Measurements from ENCODE around the gene AVL9. TPM values are rescaled to one million over a fixed set of nuclear protein-coding genes. Genes with fewer than 3 reads are reported as not detected.

Gene AVL9
- total RNA-seq, 1 donor from 2014 or later: 39.8 TPM

DNA sequence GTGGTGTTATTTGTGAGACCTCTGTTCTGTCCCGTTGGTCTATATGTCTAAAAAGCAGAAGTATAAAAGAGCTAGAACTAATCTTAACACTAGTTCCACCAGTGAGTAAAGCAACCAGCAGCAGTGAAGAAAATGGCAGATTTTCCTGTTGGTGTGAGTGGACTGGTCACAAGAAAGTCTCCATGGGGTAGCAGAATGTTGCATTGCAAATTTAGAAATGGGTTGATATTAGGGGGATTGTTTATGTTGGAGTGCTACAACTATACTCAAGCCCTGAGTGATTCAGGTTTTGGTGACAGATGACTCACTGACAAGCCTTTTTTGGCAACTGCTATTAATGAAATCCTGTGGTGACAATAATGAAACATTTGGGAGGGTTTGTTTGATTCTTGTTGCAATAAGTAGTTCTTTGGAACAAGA lies 5.6 kb downstream of the AVL9 start:
- peaks cover 3% of the 10 kb centered on the region for H3K27me3 Mint-ChIP-seq (ENCODE audit: insufficient read depth, low read depth)
- Histone ChIP-seq H3K79me2 (ENCODE audit: low read depth) (peaks cover 99% of the 10 kb centered on the region), H2AFZ (replicated peaks) (no peak overlapping the region), H3K9ac (no peak overlapping the region), H3K4me3 (no peak overlapping the region), H3K4me2 (no peak overlapping the region), H3F3A (ENCODE audit: low read depth) (peaks cover 5% of the 10 kb centered on the region), H3K36me3 (no peaks in the 10 kb centered on the region), H3K27me3 (no peaks in the 10 kb centered on the region), H3K4me1 (no peaks in the 10 kb centered on the region), H3K27ac (no peak overlapping the region), H4K20me1 (ENCODE audit: low read depth) (peaks cover 15% of the 10 kb centered on the region), H3K9me3 (ENCODE audit: low read depth) (peaks cover 5% of the 10 kb centered on the region)
- no peak for TF ChIP-seq CTCF (IDR thresholded peaks at IDR 0.05)
- TF ChIP-seq EZH2phosphoT487 (IDR thresholded peaks at IDR 0.05): no peak
- no peak for TF ChIP-seq EZH2 (IDR thresholded peaks at IDR 0.05)
- H3K27ac Mint-ChIP-seq: no peak overlapping the region
- H3K36me3 Mint-ChIP-seq: peaks cover 26% of the 10 kb centered on the region
- H3K9me3 Mint-ChIP-seq: peaks cover 31% of the 10 kb centered on the region
- no peak for DNase-seq (ENCODE audit: low spot score)
- peaks cover 8% of the 10 kb centered on the region for H3K4me1 Mint-ChIP-seq
- H3K4me3 Mint-ChIP-seq: no peak overlapping the region

DNA sequence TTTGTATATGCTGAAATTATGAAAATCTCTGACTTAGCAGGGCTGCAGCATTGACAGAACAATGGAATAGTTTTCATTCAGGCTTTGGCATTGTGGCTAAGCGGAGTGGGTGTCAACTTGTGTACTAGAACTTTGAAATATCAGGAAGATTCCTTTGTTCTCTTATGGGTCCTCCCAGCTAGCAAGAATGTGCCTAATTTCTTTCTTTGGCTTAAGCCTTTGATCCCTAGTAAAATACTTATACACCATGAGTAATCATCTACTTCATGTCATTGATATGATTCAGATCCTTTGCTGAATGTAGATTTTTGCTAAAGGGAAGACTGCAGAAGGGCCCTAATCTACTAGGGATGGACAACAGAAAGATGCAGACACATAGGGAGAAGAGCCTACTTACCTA lies 6.2 kb downstream of the AVL9 start:
- H3K4me1 Mint-ChIP-seq: peaks cover 5% of the 10 kb centered on the region
- no peak overlapping the region for H3K4me3 ChIP-seq
- no peak overlapping the region for H3K27ac Mint-ChIP-seq
- H3F3A ChIP-seq (ENCODE audit: low read depth): no peaks in the 10 kb centered on the region
- H3K27me3 Mint-ChIP-seq (ENCODE audit: insufficient read depth, low read depth): peaks cover 3% of the 10 kb centered on the region
- H3K36me3 ChIP-seq: no peaks in the 10 kb centered on the region
- no peak overlapping the region for H3K4me3 Mint-ChIP-seq
- H3K79me2 ChIP-seq (ENCODE audit: low read depth): peaks cover 99% of the 10 kb centered on the region
- no peak overlapping the region for H3K4me2 ChIP-seq
- peaks cover 5% of the 10 kb centered on the region for H3K9me3 ChIP-seq (ENCODE audit: low read depth)
- TF ChIP-seq EZH2 (IDR thresholded peaks at IDR 0.05) (no peak), EZH2phosphoT487 (IDR thresholded peaks at IDR 0.05) (no peak), CTCF (IDR thresholded peaks at IDR 0.05) (no peak)
- peaks cover 15% of the 10 kb centered on the region for H4K20me1 ChIP-seq (ENCODE audit: low read depth)
- H2AFZ ChIP-seq (replicated peaks): no peak overlapping the region
- no peaks in the 10 kb centered on the region for H3K4me1 ChIP-seq
- H3K9me3 Mint-ChIP-seq: peaks cover 35% of the 10 kb centered on the region
- no peak for DNase-seq (ENCODE audit: low spot score)
- H3K27me3 ChIP-seq: no peaks in the 10 kb centered on the region
- H3K27ac ChIP-seq: no peak overlapping the region
- no peak overlapping the region for H3K9ac ChIP-seq
- H3K36me3 Mint-ChIP-seq: peaks cover 30% of the 10 kb centered on the region

DNA sequence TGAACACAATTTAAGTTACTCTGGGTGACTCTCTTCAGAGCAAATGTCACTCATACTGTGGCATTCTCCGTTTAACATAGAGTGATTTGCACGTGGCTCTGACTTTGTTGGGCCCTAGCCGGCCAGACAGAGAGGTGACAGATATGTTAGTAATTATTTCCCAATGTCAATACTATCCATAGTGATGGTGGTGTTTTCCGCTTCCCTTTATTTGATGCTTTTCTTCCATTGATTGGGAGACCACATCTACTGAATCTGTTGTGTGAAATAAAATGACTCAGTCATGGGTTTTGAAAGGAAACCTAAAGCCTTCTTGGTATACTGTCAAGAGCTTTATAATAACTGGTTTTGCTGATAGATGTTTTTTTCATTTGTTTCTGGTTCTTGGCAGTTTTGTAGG lies 7.4 kb downstream of the AVL9 start:
- Histone ChIP-seq H3K4me3 (no peak overlapping the region), H3K4me2 (no peak overlapping the region), H4K20me1 (ENCODE audit: low read depth) (peaks cover 15% of the 10 kb centered on the region), H3F3A (ENCODE audit: low read depth) (no peaks in the 10 kb centered on the region), H3K27me3 (no peaks in the 10 kb centered on the region), H3K9me3 (ENCODE audit: low read depth) (peaks cover 5% of the 10 kb centered on the region), H2AFZ (replicated peaks) (no peak overlapping the region), H3K79me2 (ENCODE audit: low read depth) (peaks cover 99% of the 10 kb centered on the region), H3K36me3 (no peaks in the 10 kb centered on the region), H3K27ac (no peak overlapping the region), H3K9ac (no peak overlapping the region), H3K4me1 (no peaks in the 10 kb centered on the region)
- H3K9me3 Mint-ChIP-seq: peaks cover 45% of the 10 kb centered on the region
- DNase-seq (ENCODE audit: low spot score): no peak
- H3K4me1 Mint-ChIP-seq: peaks cover 3% of the 10 kb centered on the region
- no peak overlapping the region for H3K27ac Mint-ChIP-seq
- peaks cover 34% of the 10 kb centered on the region for H3K36me3 Mint-ChIP-seq
- TF ChIP-seq CTCF (IDR thresholded peaks at IDR 0.05) (no peak), EZH2 (IDR thresholded peaks at IDR 0.05) (no peak), EZH2phosphoT487 (IDR thresholded peaks at IDR 0.05) (no peak)
- peaks cover 3% of the 10 kb centered on the region for H3K27me3 Mint-ChIP-seq (ENCODE audit: insufficient read depth, low read depth)
- no peak overlapping the region for H3K4me3 Mint-ChIP-seq

Measured in neural progenitor cell (in vitro differentiated cells).